ENCODE measurements around the gene UBIAD1. TPM values are rescaled to one million over a fixed set of nuclear protein-coding genes. Genes with fewer than 3 reads are reported as not detected.

The UBIAD1 gene
- total and polyA plus RNA-seq, 2 donors (not counting 1 experiment from before 2014, with no cell fraction given), result 17.8 to 28.1 TPM

DNA sequence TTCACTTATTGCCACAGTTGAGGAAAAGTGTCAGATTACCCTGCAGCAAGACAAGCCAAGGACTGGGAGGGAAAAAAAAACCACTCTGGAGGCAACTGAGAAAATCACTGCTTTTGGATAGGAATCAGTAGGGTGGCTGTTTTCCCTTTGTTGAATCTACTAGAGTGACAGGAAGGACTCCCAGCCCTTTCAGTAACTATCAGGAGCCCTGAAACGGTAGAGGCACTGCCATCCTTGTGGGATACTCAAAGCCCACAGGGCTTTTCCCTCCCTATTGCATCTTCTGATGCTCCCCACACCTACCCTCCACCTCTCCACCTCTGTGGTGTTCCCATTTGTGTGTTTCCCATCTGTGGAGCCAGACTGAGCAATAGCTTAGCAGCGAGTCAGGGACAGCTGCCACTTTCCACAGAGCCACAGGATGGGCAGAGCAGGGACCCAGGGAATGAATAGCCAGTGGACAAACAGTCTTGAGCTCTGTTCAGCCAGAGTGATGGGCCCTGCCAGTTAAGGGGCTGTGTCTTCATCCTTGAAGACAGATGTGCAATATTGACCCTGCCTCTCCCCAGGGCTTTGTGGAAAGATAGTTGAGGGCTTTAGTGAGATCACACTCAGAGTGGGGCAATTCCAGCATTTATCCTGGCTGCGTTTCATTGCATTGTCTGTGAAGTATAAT, 13.9 kb downstream of the UBIAD1 start:
- peak overlapping the region; percentile 2 for H3K27ac Mint-ChIP-seq
- no peak overlapping the region for H2AFZ ChIP-seq (ENCODE audit: insufficient read depth, low read depth, low read length, poor library complexity, severe bottlenecking)
- ATAC-seq (ENCODE audit: low read depth) (no peak), DNase-seq (no peak)
- peaks cover 28 to 30% of the 10 kb centered on the region in 2 donors for H3K4me1 ChIP-seq (ENCODE audit: control insufficient read depth in 2 of 2, insufficient read depth in 2 of 2, low read length in 2 of 2)
- H3K4me3 Mint-ChIP-seq, result no peak overlapping the region
- TF ChIP-seq, protein P1, sequence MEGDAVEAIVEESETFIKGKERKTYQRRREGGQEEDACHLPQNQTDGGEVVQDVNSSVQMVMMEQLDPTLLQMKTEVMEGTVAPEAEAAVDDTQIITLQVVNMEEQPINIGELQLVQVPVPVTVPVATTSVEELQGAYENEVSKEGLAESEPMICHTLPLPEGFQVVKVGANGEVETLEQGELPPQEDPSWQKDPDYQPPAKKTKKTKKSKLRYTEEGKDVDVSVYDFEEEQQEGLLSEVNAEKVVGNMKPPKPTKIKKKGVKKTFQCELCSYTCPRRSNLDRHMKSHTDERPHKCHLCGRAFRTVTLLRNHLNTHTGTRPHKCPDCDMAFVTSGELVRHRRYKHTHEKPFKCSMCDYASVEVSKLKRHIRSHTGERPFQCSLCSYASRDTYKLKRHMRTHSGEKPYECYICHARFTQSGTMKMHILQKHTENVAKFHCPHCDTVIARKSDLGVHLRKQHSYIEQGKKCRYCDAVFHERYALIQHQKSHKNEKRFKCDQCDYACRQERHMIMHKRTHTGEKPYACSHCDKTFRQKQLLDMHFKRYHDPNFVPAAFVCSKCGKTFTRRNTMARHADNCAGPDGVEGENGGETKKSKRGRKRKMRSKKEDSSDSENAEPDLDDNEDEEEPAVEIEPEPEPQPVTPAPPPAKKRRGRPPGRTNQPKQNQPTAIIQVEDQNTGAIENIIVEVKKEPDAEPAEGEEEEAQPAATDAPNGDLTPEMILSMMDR (IDR thresholded peaks at IDR 0.05), result no peak
- TF ChIP-seq EZH2 (IDR thresholded peaks at IDR 0.05; ENCODE audit: borderline replicate concordance, insufficient read depth, low read depth, low read length, poor library complexity, severe bottlenecking), result no peak
- no peak overlapping the region for H3K4me3 ChIP-seq (ENCODE audit: control extremely low read depth in 1 of 5, extremely low read depth in 1 of 5, insufficient read depth in 1 of 5, low read depth in 2 of 5, low read length in 4 of 5)
- 100% methylated on average over 3 of the region's 3 CpGs for WGBS (ENCODE audit: insufficient coverage)
- no peaks in the 10 kb centered on the region for H3K27me3 Mint-ChIP-seq
- peaks cover 24% of the 10 kb centered on the region for H3K4me1 Mint-ChIP-seq
- no peaks in the 10 kb centered on the region for H3K9me3 Mint-ChIP-seq (ENCODE audit: insufficient read depth)
- H3K79me2 ChIP-seq (ENCODE audit: control insufficient read depth, insufficient read depth, low read length), result peaks cover 93% of the 10 kb centered on the region
- no peaks in the 10 kb centered on the region for H3K27me3 ChIP-seq (replicated peaks in 1 of 4; ENCODE audit: control extremely low read depth in 1 of 4, control insufficient read depth in 3 of 4, insufficient read depth in 4 of 4, low read length in 3 of 4)
- H3K27ac ChIP-seq (ENCODE audit: low read length in 2 of 2), result no peak overlapping the region
- no peaks in the 10 kb centered on the region for H3K9me3 ChIP-seq (ENCODE audit: control extremely low read depth in 1 of 3, control insufficient read depth in 2 of 3, insufficient read depth in 1 of 3, low read length in 2 of 3)
- ChIA-PET POLR2A (no interaction called here), CTCF (no interaction called here)
- H3K4me2 ChIP-seq (replicated peaks; ENCODE audit: low read depth, low read length, poor library complexity, severe bottlenecking), result no peak overlapping the region
- H4K20me1 ChIP-seq (ENCODE audit: control insufficient read depth, insufficient read depth, low read length, poor library complexity, severe bottlenecking), result peaks cover 39% of the 10 kb centered on the region
- no peak overlapping the region for H3K9ac ChIP-seq (ENCODE audit: low read length)
- intact Hi-C loops (cut with micrococcal nuclease), result no loop called here
- peaks cover 8 to 58% of the 10 kb centered on the region in 2 experiments for H3K36me3 ChIP-seq (replicated peaks in 1 of 2; ENCODE audit: control extremely low read depth in 1 of 2, control insufficient read depth in 1 of 2, extremely low read depth in 1 of 2, insufficient read depth in 2 of 2, low read length in 1 of 2)

- H4K20me1 ChIP-seq (ENCODE audit: control insufficient read depth, insufficient read depth, low read length, poor library complexity, severe bottlenecking), result peaks cover 49% of the 10 kb centered on the region
- no peak overlapping the region for H2AFZ ChIP-seq (ENCODE audit: insufficient read depth, low read depth, low read length, poor library complexity, severe bottlenecking)
- no peak for DNase-seq
- no peak overlapping the region for H3K4me2 ChIP-seq (replicated peaks; ENCODE audit: low read depth, low read length, poor library complexity, severe bottlenecking)
- H3K9ac ChIP-seq (ENCODE audit: low read length), result no peak overlapping the region
- H3K9me3 ChIP-seq (ENCODE audit: control extremely low read depth in 1 of 3, control insufficient read depth in 2 of 3, insufficient read depth in 1 of 3, low read length in 2 of 3), result no peaks in the 10 kb centered on the region
- peaks cover 9% of the 10 kb centered on the region for H3K4me1 Mint-ChIP-seq
- H3K27ac Mint-ChIP-seq, result no peak overlapping the region
- H3K79me2 ChIP-seq (ENCODE audit: control insufficient read depth, insufficient read depth, low read length), result peaks cover 88% of the 10 kb centered on the region
- no peak overlapping the region for H3K4me3 Mint-ChIP-seq
- H3K27me3 ChIP-seq (replicated peaks in 1 of 4; ENCODE audit: control extremely low read depth in 1 of 4, control insufficient read depth in 3 of 4, insufficient read depth in 4 of 4, low read length in 3 of 4), result no peaks in the 10 kb centered on the region
- TF ChIP-seq, protein P1 (IDR thresholded peaks at IDR 0.05), result no peak
- no peak for TF ChIP-seq EZH2 (IDR thresholded peaks at IDR 0.05; ENCODE audit: borderline replicate concordance, insufficient read depth, low read depth, low read length, poor library complexity, severe bottlenecking)
- ChIA-PET POLR2A (no interaction called here), CTCF (interaction anchor here (1.1 kb wide), 1 partner anchor 27 kb away, joined by 3 read pairs; no protein-coding TSS in a partner anchor)
- no peak for ATAC-seq (ENCODE audit: low read depth)
- H3K4me1 ChIP-seq (ENCODE audit: control insufficient read depth in 2 of 2, insufficient read depth in 2 of 2, low read length in 2 of 2), result peaks cover 8 to 11% of the 10 kb centered on the region in 2 donors
- no peaks in the 10 kb centered on the region for H3K9me3 Mint-ChIP-seq (ENCODE audit: insufficient read depth)
- H3K36me3 ChIP-seq (replicated peaks in 1 of 2; ENCODE audit: control extremely low read depth in 1 of 2, control insufficient read depth in 1 of 2, extremely low read depth in 1 of 2, insufficient read depth in 2 of 2, low read length in 1 of 2), result peaks cover 10 to 66% of the 10 kb centered on the region in 2 experiments
- H3K27me3 Mint-ChIP-seq, result no peaks in the 10 kb centered on the region
- WGBS (ENCODE audit: insufficient coverage), result 97% methylated on average over 3 of the region's 5 CpGs
- no peak overlapping the region for H3K4me3 ChIP-seq (ENCODE audit: control extremely low read depth in 1 of 5, extremely low read depth in 1 of 5, insufficient read depth in 1 of 5, low read depth in 2 of 5, low read length in 4 of 5)
- H3K27ac ChIP-seq (ENCODE audit: low read length in 2 of 2), result no peak overlapping the region
- intact Hi-C loops (cut with micrococcal nuclease), result no loop called here
These were observed 16.1 kb downstream of the UBIAD1 start for GRCh38 chr1:11289064-11289463.
